ENCODE data around the gene CAMTA1. TPM values are rescaled to one million over a fixed set of nuclear protein-coding genes. Genes with fewer than 3 reads are reported as not detected.

CAMTA1 gene
- total RNA-seq, 3 donors from 2014 or later: 73.4 to 114 (median 82.6) TPM

- no peak for TF ChIP-seq CTCF (IDR thresholded peaks at IDR 0.05)
- Histone ChIP-seq H3K36me3 (ENCODE audit: low read depth) (no peaks in the 10 kb centered on the region), H3K4me3 (no peak overlapping the region), H3K4me1 (ENCODE audit: low read depth) (no peaks in the 10 kb centered on the region), H3K9me3 (no peaks in the 10 kb centered on the region)
- intact Hi-C loops (cut with DNase I, micrococcal nuclease): no loop called here
- DNase-seq (no peak), ATAC-seq (no peak)
Measured at GRCh38 chr1:7007902-7008301, 222.6 kb downstream of the CAMTA1 start.

GRCh38 chr1:7008331-7008730 lies 223.1 kb downstream of the CAMTA1 start:
- intact Hi-C loops (cut with DNase I, micrococcal nuclease): no loop called here
- H3K4me1 ChIP-seq (ENCODE audit: low read depth): no peaks in the 10 kb centered on the region
- no peaks in the 10 kb centered on the region for H3K9me3 ChIP-seq
- ATAC-seq: no peak
- no peak for DNase-seq
- no peak for TF ChIP-seq CTCF (IDR thresholded peaks at IDR 0.05)
- H3K36me3 ChIP-seq (ENCODE audit: low read depth): no peaks in the 10 kb centered on the region
- H3K4me3 ChIP-seq: no peak overlapping the region

GRCh38 chr1:7008975-7009740 lies 223.9 kb downstream of the CAMTA1 start:
- ATAC-seq (no peak), DNase-seq (no peak)
- TF ChIP-seq CTCF (IDR thresholded peaks at IDR 0.05): no peak
- Histone ChIP-seq H3K9me3 (no peaks in the 10 kb centered on the region), H3K36me3 (ENCODE audit: low read depth) (no peaks in the 10 kb centered on the region), H3K4me1 (ENCODE audit: low read depth) (no peaks in the 10 kb centered on the region), H3K4me3 (no peak overlapping the region)
- intact Hi-C loops (cut with DNase I, micrococcal nuclease): no loop called here

GRCh38 chr1:7009741-7010525 lies 224.7 kb downstream of the CAMTA1 start:
- Histone ChIP-seq H3K9me3 (no peaks in the 10 kb centered on the region), H3K4me3 (no peak overlapping the region), H3K4me1 (ENCODE audit: low read depth) (no peaks in the 10 kb centered on the region), H3K36me3 (ENCODE audit: low read depth) (no peaks in the 10 kb centered on the region)
- DNase-seq (no peak), ATAC-seq (no peak)
- TF ChIP-seq CTCF (IDR thresholded peaks at IDR 0.05): no peak
- intact Hi-C loops (cut with DNase I, micrococcal nuclease): no loop called here

GRCh38 chr1:7010534-7011200 lies 225.4 kb downstream of the CAMTA1 start:
- TF ChIP-seq CTCF (IDR thresholded peaks at IDR 0.05): no peak
- DNase-seq (no peak), ATAC-seq (no peak)
- Histone ChIP-seq H3K4me1 (ENCODE audit: low read depth) (no peaks in the 10 kb centered on the region), H3K9me3 (no peaks in the 10 kb centered on the region), H3K36me3 (ENCODE audit: low read depth) (no peaks in the 10 kb centered on the region), H3K4me3 (no peak overlapping the region)
- intact Hi-C loops (cut with DNase I, micrococcal nuclease): no loop called here

Measured in mucosa of descending colon (tissue), 3 donors.